NCI-H2107 treated with DMSO at 0.1 percent for 48 hours (cell line): ENCODE measurements around the gene CCNY.

Source experiments
- DNase-seq: peaks from one replicate; lab custom pipeline; 2025; ENCODE audit not compliant: unreplicated experiment; lab: John Stamatoyannopoulos, UW

Gene CCNY

DNA sequence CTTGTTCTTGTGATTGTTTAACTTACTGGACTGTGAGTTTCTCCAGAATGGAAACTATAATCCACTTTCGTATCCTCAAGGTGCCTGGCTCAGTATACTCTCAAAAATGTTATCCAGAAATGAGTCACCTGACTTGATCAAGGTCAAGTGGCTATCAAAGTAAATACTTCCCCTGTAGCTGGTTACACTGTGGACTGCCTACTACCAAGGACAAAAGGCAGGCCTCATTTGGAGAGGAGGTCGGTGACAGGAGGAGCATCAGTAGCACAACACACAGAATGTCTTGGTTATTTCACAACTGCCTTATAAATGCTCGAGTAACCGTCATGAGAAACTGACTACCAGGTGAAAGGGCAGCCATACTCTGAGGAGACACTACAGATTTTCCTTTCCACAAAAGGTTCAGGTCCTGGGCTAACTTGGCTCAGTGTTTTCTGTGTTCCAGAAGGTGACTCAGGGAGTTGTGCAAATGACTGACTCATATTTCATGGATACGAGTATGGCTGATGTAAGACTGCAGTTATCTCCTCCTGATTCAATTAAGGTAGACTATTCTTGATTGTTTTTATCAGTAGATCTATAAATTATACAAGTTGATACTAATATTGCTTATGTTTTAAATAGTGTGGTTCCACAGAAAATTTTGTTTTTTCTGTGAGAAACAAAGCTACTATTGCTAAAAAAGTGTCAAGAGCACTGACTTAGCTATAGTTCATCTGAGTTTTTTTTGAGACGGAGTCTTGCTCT is 4.2 kb upstream of the CCNY start:
- DNase-seq, result no peak

DNA sequence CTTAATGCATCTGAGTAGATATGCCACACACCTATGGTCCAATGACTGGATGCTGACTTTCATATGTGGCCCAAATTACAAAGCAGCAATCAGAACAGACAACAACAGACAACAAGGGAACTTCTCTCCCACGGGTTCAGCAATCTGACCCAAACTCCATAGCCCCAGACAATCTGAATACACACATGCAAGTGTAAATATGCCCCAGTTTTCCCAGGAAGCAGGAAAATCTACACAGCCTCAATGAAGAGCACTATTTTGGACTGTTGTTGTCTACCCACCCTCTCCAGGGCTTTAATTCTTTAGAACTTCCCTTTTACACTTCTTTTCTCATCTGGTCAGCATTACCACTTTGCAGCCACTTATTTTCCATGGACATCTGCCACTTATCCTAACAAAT is 2.0 kb upstream of the CCNY start:
- no peak for DNase-seq

DNA sequence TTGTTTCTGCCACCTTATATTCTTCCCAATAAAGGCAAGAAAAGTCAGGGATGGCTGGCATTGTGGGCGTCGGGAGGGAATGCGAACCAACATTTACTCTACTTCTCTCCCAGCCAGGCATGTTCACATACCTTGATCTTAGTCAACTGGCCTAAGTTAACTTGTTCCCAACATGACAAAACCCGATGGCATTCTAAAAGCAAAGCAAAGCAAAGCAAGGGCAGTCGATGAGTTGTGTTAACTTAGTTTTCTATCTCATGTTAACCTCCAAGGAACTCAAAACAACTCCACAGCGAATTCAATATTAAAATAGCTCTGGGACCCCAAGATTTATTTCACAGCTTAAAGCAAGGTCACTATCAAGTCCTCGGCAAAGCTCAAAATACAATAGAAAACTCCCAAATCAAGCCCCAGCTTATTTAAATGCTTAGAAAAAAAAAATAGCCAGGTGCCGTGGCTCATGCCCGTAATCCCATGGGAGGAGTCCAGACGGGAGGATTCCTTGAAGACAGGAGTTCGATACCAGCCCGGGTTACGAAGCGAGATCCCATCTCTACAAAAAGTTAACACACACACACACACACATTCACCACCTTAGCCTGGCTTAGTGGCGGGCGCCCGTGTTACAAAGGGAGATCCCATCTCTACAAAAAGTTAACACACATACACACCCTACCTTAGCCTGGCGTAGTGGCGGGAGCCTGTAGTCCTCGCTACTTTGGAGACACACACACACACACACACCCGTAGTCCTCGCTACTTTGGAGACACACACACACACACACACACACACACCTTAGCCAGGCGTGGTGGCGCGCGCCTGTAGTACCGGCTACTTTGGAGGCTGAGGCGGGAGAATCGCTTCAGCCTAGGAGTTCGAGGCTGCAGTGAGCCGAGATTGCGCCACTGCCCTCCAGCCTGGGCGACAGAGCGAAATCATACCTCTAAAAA is 901 bp upstream of the CCNY start:
- no peak for DNase-seq

DNA sequence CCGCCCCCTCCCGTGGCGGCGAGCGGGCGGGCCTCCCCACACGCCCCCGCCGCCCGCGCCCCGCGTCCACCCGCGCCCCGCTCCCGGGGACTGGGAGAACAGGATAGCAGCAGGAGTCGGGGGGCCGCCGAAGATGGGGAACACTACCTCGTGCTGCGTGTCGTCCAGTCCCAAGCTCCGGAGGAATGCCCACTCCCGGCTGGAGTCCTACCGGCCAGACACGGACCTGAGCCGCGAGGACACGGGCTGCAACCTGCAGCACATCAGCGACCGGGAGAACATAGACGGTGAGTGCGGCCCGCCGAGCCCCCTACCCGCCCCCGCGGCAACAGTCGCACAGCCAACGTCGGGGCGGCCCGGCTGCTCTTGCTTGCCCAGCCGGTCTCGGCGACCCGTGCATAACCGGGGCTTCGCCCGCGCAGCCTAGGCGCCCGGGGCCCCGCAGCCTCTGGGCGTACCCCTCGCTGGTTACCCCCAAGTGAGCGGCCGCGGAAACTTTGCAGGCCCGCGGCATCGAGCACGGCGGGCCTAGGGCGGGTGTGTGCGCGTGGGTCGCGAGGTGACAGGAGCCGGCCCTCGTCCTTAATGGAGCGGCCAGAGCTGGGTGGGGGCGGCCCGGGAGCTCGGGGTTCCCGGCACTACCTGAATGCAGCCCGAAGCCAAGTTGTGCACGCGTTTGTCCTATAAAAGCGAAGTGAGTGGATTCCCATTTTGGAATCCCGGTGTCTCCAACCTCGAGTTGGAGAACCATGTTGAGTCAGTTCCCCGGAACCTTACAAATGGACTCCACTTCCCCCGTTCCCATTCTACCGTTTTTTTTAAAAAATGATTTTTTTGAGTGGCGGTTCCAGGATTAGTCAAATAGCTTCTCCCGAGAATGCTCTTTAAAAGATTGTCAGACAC is 863 bp downstream of the CCNY start:
- DNase-seq, result no peak

DNA sequence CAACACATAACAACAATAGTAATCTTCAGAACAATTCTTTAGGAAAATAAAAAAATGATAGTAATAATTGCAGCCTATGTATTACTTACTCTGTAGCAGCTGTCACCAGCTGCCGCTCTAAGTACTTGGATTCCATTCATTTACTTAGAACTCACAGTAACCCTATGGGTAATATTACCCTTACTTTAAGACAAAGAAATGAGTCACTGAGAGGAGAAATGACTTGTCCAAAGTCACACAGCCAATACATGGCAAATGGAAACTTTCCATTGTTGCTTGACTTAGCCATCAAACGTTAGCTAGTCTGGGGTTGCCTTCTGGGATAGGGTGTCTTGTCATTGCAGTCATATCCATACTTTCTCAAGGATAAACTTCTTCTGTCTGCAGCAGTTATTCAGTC is 3.6 kb downstream of the CCNY start:
- no peak for DNase-seq

DNA sequence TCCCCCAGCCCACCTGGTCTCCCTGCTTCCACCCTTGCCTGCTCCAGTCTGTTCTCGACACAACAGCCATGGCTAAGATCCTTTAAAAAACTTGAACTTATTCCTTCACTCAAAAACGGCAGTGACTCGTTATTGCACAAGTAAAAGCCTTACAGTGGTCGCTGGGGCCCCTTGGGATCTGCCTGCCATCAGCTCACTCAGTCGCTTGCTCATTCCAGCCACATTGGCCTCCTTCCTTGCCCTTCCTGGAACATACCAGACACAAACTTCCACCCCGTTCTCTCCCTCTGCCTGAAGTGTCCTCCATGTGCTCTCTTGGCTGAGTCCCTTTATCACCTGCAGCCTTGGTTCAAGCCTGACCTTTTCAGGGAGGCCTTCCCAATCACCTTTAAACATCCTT is 4.7 kb downstream of the CCNY start:
- DNase-seq, result no peak

DNA sequence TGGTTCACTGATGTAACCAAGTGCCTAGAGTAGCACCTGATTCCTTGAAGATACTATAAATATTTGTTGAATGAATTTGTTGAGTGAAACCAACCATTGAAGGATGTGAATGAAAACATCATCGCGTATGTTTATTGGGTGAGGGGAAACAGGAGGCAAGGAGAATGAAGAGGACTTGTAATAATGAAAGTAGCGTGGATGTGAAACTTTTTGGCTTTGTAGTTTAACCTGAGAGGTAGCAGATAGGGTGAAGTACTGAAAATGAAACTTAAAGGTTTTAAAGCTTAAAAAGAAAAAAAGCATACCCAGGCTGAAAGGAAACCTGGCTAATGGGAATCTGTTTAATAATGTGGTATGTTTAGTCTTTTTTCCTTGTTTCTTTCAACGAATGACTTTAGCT is 5.2 kb downstream of the CCNY start:
- no peak for DNase-seq

DNA sequence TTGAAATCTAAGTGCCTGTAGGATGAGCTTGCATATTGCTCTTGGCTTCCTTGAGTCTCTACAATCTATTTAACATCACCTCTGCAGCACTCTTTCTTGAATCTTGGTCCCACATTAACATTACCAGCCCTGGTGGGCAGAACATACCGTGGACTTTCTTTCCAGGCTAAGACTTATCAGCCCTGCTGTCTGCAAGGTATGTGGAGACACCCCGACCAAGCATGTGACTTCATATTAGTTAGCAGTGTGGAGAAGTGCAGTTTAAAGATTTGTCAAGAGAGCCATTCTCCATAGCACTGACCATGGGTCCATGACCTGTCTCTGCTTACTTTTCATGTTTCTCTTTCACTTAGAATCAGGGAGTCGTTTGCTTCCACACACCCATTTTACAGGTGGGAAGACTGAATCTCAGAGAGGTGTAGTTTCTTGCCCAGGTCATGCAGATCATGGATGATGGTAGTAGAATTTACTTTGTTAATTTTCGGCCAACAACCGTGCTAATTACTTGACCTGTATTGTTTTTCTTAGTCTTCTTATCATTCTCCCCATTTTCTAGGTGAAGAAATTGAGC is 6.0 kb downstream of the CCNY start:
- no peak for DNase-seq

DNA sequence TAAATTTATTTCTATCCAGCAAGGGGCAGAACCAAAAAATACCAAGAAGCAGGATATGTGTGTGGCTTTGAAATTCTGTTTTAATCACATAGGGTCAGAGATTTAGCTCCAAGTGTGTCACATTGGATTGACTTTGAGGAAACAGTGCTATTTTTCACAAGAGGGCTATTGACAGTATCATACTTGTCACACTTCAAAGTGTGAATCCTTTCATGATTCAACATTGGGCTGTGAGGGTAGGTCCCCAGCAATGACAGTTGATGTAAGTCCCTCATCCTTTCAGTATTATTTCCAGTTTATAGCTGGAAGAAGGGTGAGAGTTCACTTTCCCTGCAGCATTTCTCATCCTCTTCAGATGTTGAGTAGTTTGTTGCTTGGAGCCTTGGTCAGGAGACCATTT is 7.4 kb downstream of the CCNY start:
- no peak for DNase-seq

DNA sequence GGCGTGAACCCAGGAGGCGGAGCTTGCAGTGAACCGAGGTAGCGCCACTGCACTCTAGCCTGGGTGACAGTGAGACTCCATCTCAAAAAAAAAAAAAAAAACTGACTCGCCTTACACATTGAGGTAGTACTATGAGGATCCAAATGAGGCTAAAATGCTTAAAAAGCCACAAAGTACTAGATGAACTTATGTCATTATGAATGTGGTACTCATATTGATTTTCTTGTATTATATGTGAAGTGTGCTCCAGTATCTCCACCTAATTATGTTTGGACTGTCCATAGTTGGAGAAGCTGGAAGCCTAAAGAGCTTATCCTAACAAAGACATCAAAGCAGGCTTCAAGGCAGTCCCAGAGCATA is 9.1 kb downstream of the CCNY start:
- no peak for DNase-seq

DNA sequence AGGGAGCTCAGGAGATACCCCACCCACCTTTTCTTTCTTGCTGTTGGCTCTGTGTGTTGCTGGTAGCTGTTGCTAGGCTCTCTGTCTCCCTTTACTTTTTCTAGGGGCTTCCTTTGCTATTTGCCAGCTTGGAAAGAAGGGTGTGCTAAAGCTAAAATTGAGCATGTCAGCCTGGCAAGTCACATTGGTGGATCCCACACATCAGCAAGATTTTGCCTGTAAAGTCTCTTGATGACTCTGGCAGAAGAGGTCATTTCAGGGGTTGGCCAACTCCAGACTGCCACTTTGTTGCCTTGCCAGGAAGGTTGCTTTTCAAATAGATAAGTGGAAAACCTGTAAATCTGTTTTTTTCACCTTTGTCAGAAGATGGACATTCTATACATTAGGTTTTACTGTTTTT is 9.9 kb downstream of the CCNY start:
- DNase-seq, result no peak

DNA sequence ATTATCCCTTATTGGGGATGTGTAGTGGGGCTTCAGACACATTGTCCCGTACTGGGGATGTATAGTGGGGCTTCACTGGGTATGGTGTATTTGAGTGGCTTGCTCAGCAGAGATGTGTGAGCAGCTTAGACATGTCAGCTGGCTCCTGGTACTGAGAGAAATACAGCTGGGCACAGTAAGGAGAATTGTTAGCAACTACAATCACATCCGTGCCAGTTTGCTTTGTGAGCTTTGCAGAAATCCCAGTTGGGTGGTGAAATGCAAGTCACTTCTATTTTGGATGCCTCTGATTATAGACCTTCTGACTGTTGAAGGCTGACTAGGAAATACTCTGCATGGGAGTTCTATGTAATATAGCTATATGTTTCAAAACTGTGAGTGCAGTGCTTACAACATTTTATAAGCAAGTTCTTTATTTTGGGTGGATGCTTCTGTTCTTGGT is 10.8 kb downstream of the CCNY start:
- no peak for DNase-seq

DNA sequence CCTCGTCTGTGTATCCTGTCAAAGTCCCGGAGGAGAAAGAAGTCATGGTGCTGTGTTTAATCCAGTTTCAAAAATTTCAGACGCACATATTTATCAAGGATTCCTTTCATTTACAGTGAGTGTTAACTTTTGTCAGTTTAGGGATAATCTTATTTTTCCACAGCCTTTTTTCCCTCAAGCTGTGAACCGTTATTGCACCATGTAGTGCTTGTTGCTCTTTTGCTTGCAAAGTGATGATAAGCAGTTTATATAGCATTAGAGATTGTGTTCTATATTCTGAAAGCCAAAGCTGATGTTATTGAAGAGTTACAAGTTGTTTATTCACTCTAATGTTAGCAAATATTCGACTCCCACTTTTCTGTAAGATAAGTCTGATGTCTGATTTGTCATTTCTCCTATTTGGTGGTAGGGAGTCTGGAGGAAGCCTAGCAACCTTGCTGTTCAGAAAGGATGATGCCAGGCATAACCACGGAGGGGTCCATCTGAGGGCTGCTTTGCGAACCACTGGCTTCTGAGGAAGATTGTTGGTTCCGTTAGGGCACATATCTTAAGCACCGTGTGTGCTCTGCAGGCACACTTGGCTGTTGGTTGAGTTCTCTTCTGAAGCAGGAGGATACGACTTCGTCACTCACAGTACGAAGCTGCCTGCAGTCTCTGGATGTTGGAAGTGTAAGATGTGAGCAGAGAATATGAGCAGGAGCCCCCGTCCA is 11.7 kb downstream of the CCNY start:
- DNase-seq, result no peak

DNA sequence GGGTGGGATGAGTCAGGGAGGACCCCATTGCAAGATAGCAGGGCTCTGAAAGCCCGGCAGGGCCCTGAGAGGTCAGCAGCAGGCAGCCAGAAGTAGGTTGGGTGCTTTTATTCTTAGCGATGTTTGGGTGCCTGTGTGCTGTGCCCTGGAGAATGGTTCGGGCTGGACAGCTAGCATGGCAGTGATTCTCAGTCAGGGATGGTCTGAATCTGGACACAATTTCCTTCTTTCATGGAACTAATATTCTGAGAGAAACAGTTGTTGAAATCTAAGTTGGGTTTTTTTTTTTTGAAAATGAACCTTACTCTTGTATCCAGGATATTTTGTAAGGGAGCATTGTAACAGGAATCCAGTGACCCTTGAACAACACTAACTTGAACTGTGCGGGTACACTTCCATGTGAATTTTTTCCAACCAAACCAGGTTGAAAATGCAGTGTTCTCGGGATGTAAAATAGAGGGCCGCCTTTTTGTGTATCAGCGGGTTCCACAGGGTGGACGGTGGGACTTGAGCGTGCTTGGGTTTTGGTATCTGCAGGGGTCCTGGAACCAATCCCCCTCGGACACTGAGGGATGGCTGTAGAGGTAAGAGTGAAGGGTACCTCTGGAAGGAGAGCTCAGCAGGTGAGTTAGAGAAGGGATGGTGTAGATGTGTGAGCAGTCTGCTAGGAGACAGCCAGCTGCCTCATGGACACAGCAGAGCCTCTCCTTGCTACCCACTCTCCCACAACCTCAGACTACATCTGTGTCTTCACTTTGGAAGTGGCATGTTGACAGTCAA is 12.5 kb downstream of the CCNY start:
- DNase-seq, result no peak

DNA sequence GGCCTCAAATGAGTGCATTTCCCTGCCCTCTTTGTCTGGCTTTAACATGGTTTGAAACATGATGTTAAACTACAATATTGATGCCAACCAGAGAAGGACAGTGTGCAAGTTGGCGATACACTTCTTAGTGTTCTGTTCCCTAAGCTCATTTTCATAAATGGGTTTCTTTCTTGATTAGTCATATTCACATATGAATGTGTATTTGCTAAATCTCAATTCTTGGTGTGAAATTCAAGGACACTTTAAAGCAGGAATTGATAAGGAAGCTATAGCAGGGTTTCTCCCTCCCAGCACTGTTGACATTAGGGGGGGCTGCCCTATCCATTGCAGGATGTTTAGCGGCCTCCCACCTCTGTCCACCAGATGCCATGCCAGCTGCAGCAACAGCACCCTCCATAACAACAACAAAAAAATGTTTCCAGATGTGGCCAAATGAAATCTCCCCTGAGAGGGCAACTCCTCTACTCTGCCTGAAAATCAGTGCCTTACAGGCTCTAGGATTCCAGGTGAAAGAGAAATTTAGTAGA is 13.1 kb downstream of the CCNY start:
- no peak for DNase-seq

DNA sequence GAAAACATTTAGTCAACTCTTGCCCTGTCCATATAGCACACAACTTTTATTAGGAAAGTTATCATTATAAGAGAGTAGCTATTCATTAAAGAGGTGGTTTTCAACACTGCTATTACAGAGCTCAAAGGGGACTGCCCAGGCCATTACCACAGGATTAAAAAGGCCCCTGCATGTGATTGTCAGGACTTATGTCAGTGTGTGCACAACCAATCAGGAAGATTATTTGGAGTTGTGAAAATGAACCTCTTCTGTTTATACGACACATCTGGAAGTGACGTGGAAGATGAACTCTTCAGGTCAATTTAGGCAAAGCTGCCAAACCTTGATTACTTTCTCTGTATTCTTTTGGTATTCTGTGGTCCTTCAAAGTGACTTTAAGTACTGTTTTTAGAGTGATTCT is 14.7 kb downstream of the CCNY start:
- no peak for DNase-seq

DNA sequence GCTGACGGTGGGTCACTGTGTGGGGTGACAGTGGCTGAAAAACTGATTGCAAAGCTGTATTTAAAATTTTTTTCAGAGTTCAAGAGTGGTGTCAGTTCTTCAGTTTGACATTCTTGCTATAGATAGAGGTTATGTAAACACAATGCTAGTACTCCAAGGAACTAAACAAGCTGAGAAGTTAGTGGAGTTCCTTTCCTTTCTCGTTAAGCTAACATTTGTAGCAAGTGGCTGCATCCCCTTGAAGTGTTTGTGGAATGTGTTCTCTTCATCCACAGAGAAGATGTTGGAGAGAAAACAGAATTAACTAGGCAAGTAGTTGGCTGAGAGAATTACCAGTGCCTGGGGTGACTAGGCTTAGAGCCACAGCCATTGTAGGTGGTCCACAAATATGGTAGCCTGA is 15.8 kb downstream of the CCNY start:
- DNase-seq, result no peak

DNA sequence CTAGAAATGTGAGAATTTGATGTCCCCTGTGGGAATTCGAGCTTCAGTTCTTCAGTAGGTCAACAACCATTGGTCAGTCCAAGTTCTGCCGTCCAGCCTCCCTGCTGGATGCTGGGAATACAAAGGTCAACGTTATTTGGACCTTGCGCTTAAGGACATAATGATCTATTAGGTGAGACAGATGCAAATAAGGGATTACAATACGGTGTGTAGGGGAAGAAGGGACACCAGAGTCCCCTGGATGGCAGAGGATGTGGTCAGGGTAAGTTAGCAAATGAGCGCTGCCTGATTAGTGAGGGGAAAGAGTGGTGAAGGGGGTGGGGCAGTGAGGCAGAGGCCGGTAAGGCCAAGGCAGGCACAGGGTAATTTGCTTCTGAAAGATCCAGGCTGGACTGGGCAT is 16.2 kb downstream of the CCNY start:
- no peak for DNase-seq

DNA sequence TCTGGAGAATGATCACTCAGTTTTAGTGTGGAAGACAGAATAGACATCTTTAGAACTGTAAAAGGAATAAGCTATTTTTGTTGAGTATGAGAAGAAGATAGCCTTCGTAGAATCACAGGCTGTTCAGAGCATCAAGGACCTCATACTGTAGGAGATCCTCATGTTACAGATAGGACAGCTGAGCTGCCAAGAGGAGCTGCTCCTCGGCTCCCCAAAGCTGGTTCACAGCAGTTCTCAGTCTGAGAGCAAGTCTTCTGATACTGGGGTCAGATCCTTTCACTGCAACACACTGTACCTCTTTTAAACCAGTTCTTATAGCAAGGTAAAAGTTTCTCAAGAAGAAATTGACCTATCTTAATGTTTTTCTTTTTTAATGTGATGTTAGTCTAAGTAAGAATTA is 17.1 kb downstream of the CCNY start:
- no peak for DNase-seq
